COLO668 (cell line): Measurements from ENCODE around the gene CLEC20A.

Source experiments
- DNase-seq: peaks from one replicate; lab custom pipeline; 2025; ENCODE audit not compliant: unreplicated experiment; lab: John Stamatoyannopoulos, UW

The CLEC20A gene

DNA sequence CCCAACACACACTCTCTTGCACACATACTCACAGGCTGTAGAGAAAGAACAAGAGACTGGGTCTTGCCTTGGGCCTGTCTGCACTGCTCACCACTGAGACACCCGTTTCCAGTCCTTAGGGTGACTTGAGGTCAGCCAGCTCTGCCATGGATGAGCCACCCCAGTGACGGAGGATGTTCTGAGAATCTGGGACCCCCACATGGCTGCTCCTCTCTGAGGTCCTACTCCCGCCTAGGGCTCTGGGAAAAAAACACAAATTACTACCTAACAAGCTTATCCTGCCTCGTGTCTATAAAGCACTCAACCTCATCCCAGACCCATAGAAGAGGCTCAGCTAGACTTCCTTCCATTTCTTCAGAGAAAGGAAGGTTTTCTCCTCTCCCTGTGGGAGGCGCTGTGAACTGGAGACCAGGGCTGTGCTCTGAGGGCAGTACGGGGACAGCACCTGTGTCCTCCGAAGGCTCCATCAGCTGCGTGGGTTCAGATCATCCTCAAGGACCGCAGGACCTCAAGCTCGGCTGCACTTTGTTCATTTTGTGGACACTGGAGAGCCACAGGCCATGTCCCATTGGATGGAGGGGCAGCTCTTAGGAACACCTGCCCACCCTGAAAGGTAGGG, 4.3 kb upstream of the CLEC20A start:
- no peak for DNase-seq

DNA sequence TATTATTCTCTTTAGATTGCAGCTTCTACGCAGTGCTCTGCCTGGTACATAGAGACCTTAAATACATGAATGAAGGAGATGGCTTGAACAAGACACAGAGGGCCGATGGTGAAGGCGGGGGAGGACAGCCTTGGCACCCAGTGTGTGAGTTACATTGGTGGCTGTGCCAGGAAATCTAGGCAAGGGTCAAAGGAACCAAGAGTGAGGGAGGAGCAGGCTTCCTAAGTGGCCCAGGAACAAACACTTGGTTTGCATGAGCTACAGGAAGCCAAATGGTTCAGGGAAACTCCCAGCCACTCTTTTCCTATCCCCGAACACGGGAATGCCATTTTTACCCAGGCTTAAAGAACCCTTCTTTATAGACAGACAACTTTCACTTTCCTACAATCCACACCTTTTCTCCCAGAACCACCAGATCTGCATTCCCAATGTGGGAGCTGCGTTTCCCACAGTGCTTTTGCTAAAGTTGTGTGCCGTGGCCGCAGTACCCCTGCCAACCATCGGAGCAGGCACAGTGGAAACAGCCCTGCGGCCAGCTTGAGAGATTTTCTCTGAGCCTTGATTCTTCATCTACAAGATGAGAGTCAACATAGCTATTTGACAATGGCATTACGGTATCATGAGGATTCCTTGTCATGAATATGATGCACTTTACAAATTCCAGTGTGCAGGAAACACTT, 3.5 kb upstream of the CLEC20A start:
- no peak for DNase-seq

GRCh38 chr1:178498896-178499675, 2.3 kb upstream of the CLEC20A start:
- DNase-seq, result no peak

DNA sequence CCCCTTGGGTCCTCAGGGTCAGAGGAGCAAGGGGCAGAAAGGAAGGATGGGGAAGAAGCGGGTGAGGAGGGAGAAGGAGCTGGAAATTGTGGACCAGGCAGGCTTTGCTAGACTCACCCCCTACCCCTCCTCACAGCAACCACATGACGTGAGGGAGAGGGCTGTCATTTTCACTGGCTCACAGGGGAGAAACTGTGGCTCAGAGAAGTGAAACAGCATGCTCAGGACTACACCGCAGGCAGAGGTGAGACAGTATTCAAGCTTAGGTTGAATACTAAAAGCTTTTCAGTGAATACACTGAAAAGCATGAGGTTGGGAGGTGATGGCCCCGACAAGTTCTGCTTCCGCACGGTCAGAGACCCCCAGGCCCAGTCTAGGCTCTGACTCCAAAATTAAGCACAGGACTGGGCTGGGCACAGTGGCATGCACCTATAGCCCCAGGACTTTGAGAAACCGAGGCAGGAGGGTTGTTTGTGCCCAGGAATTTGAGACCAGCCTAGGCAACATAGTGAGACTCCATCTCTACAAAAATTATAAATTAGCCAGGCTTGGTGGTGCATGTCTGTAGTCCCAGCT, 1.2 kb upstream of the CLEC20A start:
- DNase-seq, result no peak

DNA sequence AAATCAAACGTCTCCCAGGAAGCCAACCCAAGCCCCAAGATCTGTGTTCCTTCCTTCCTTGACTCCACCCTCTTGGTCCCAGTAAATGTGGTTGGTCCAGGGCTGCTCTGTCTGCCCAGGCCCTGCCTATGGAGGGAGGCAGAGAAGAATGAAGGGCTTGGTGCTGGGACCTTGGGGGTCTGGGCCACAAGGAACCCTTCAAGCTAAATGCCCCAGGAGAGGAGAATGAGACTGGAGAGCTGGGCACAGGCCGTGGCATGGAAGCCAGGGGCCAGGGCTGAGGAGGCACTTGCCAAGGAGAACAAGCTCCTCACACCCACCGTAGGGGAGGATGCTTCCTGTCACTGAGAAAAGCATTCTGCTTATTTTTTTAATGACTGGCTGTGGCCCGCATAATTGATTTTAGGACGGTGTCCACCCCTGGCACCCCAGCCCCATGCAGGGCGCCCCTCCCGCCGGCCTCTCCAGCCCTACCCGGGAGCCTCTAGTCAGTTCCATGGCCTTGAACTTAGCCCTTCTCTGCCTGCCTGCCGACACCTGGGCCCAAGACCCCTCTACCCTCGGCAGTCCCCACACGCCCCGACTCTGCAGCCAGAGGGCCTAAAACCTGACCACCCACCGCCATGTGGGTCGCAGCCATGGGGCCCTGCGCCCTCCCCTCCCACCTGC, 889 bp downstream of the CLEC20A start:
- DNase-seq, result no peak

- no peak for DNase-seq
These were observed 1.6 kb downstream of the CLEC20A start for GRCh38 chr1:178495158-178495557.

DNA sequence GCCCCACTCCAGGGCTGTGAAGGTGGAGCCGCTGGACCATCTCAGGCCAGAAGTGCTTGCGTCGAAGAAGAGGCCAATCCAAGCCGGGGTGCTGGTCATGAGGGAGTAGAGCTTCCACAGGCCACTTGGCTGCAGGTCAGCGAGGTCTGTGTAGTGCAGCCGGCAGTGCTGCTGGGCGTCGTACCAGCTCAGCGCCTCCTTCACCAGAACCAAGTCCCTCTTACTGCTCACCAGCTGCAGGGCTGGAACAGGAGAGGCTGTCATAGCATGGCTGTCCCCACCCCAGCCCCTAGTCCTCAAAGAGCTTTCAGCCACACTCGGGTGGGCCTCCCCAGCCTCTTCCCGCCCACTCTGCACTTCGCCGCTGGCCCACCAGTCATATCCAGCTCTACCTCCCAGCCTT, 2.2 kb downstream of the CLEC20A start:
- no peak for DNase-seq

GRCh38 chr1:178493301-178493741, 3.4 kb downstream of the CLEC20A start:
- no peak for DNase-seq

DNA sequence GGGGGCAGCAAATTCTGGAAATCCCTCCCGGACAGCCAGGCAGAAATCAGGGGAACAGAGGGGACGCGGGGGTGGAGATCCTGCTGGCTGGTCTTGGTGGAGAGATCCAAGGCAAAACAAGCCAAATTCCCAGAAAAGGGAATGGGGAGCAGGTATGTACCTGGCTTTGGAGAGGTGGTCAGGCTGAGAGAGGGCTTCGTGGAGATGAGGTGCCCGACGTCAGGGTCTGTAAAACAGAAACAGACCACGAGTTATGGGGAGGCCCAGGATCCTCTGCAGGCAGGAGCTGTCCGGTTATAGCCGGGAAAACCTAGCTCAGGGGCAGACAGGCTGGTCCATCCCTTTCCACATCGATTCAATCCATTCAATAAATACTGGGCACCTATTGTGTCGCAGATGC, 4.4 kb downstream of the CLEC20A start:
- no peak for DNase-seq

- no peak for DNase-seq
These were observed 5.0 kb downstream of the CLEC20A start for GRCh38 chr1:178491721-178492120.

DNA sequence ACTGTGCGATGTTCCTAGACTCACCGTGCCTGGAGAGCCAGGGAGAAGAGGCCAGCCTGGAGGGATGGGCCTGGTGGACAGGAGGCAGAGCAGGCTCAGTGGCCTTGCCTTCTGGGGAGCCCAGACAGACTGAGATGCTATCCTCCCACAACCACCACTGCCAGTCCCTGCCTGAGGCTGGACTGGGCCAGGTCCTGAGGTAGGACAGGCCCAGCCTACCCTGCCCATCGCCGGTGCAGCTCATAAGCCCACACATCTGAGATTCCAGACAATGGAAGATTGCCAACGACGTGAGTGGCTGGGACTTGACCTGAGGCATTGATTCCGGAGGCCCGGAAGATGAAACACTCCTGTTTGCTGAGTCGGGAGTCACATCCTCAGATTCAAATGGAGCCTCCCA, 5.8 kb downstream of the CLEC20A start:
- no peak for DNase-seq

GRCh38 chr1:178490136-178490535, 6.6 kb downstream of the CLEC20A start:
- DNase-seq, result no peak

- no peak for DNase-seq
These were observed 7.4 kb downstream of the CLEC20A start for GRCh38 chr1:178489399-178489798.

DNA sequence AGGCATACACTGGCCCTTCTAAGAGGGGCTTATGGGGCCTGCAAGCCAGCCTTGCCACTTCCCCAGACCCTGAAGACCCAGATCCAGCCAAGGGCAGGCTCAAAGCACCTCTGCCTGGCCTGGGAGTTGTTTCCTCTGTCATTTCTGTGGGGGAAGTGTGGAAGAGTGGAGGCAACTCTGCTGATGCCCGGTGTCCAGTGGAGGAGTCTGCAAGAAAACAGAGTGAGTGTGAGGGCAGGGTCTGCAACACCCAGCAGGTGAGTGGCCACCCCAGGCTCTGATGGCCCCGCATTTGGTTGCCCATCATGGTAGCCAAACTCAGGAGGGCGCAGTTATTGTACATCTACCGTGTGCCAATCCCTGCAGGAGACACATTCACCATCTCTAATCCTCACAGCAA, 8.4 kb downstream of the CLEC20A start:
- no peak for DNase-seq

- no peak for DNase-seq
These were observed 9.6 kb downstream of the CLEC20A start for GRCh38 chr1:178487070-178487615.

DNA sequence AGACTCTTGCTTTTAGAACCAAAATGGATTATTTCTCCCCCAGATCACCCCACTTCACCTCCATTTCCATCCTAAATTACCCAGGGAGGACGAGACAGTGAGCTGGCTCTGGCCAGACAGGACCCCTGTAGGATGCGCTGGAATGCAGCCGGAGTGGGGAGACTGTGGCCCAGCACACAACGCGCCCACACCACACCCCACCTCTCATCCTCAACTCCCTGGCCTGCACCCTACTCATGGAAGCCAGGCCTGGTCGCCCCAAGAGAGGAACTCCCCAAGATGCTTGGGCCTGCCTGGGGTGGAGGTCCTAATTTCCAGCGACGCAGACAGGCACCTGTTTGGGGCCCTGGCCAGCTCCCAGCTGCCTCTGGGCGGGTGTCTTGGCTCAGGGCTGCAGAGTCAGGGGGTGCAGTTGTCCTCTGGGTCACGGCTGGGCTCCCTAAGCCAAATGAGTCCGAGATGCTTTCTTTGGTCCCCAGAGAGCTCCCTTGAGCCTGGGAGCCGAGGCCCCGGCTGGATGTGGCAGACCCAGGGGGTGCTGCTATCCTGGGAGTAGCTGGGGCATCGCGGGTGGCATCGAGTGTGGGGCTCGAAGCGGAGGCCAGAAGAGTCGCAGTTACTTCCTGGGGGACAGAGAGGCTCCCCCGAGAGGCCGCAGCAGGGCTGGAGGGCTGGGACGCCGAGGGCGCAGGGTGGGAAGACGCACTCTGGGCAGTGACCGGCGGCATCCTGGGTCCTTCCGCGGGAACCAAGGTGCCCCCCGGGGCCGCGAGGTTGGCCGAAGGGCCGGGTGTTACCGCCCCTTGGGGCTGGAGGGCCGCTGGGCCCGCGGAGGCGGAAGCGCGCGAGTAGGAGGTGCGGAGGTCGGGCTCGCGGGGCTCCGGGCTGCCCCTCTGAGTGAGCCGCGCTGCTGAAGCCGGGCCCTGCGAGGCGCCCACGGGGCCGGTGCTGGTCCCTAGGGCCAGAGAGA, 10.4 kb downstream of the CLEC20A start:
- no peak for DNase-seq

DNA sequence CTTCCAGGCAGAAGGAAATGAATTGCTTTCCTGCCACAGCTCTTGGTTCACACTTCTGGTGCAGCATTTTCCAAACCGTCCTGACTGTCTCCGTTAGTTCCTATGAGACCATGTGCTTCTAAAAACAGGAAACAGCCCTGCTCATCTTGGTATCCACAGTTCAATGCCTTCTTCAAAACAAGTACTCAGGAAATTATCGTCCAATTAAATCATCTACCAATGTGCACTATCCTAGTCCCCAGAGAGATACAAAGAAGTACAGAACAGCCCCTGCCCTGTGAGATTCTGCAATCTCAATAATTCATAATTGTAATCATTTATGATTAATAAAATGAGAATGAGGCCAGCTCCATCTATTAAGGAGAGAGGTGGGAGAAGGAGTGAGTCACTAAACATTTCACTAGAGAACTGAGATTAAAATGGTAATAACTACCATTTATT, 11.2 kb downstream of the CLEC20A start:
- DNase-seq, result no peak

- no peak for DNase-seq
These were observed 12.0 kb downstream of the CLEC20A start for GRCh38 chr1:178484698-178485225.

GRCh38 chr1:178483251-178483957, 13.4 kb downstream of the CLEC20A start:
- DNase-seq, result no peak
